ENCODE results near the gene ITGB7. TPM values are rescaled to one million over a fixed set of nuclear protein-coding genes. Genes with fewer than 3 reads are reported as not detected.
A peak's percentile ranks its signal among the peaks of the same experiment; 100 is the strongest.
"Not testable (repeated sequence)": the region's sequence is repeated elsewhere in the genome, so short reads cannot be mapped to it uniquely, and the experiment has no call there.

The ITGB7 gene
- total RNA-seq, 3 donors from 2014 or later (not counting 1 experiment from before 2014, with no cell fraction given), result 329 to 441 (median 439) TPM

- Mint-ChIP-seq H3K9me3 (no peaks in the 10 kb centered on the region), H3K27ac (no peak overlapping the region), H3K4me1 (peaks cover 70 to 80% of the 10 kb centered on the region in 2 donors), H3K4me3 (peak overlapping the region; percentile 29), H3K27me3 (ENCODE audit: low read depth in 2 of 2) (no peaks in the 10 kb centered on the region), H3K36me3 (peaks cover 6% of the 10 kb centered on the region)
- TF ChIP-seq CTCF (IDR thresholded peaks at IDR 0.05), result no peak
- intact Hi-C loops (cut with micrococcal nuclease), result loop anchor here (10.0 kb wide), 1 partner anchor 300 kb away; the partner anchor contains the start of genes NPFF and TARBP2
- Histone ChIP-seq H3K27ac (ENCODE audit: low read length) (no peak overlapping the region), H3K4me1 (ENCODE audit: control insufficient read depth, insufficient read depth, low read length) (peaks cover 74% of the 10 kb centered on the region), H3K4me3 (ENCODE audit: low read length) (no peak overlapping the region), H3K9me3 (ENCODE audit: control insufficient read depth, insufficient read depth, low read length) (no peaks in the 10 kb centered on the region), H3K36me3 (ENCODE audit: control insufficient read depth, insufficient read depth, low read length) (peaks cover 10% of the 10 kb centered on the region), H3K27me3 (ENCODE audit: control insufficient read depth, insufficient read depth, low read length) (no peaks in the 10 kb centered on the region)
- ATAC-seq (no peak), DNase-seq (no peak)
- WGBS (ENCODE audit: insufficient coverage), result 100% methylated on average over 1 of the region's 1 CpG
These were observed 2.7 kb downstream of the ITGB7 start for GRCh38 chr12:53204351-53204750.

DNA sequence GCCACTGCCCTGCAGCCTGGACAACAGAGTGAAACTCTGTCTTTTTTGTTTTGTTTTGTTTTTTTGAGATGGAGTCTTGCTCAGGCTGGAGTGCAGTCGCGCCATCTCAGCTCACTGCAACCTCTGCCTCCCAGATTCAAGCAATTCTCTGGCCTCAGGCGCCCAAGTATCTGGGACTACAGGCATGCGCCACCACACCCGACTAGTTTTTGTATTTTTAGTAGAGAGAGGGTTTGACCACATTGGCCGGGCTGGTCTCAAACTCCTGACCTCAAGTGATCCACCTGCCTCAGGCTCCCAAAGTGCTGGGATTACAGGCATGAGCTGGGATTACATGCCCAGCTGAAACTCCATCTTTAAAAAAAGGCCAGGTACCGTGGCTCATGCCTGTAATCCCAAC lies 4.7 kb downstream of the ITGB7 start:
- intact Hi-C loops (cut with micrococcal nuclease), result loop anchor here (10.0 kb wide), 1 partner anchor 302 kb away; the partner anchor contains the start of genes NPFF and TARBP2
- DNase-seq; H3K9me3 Mint-ChIP-seq; H3K4me3 ChIP-seq (ENCODE audit: low read length); H3K4me3 Mint-ChIP-seq; H3K9me3 ChIP-seq (ENCODE audit: control insufficient read depth, insufficient read depth, low read length); H3K36me3 Mint-ChIP-seq; ATAC-seq; H3K27me3 Mint-ChIP-seq (ENCODE audit: low read depth in 2 of 2); H3K27ac ChIP-seq (ENCODE audit: low read length); H3K27ac Mint-ChIP-seq; H3K27me3 ChIP-seq (ENCODE audit: control insufficient read depth, insufficient read depth, low read length): not testable (repeated sequence)
- WGBS (ENCODE audit: insufficient coverage), result 63% methylated on average over 7 of the region's 7 CpGs
- peaks cover 71% of the 10 kb centered on the region for H3K4me1 ChIP-seq (ENCODE audit: control insufficient read depth, insufficient read depth, low read length)
- peaks cover 67 to 79% of the 10 kb centered on the region in 2 donors for H3K4me1 Mint-ChIP-seq
- H3K36me3 ChIP-seq (ENCODE audit: control insufficient read depth, insufficient read depth, low read length), result peaks cover 12% of the 10 kb centered on the region

GRCh38 chr12:53201639-53202038 lies 5.4 kb downstream of the ITGB7 start:
- no peak overlapping the region for H3K4me3 ChIP-seq (ENCODE audit: low read length)
- H3K27ac Mint-ChIP-seq, result no peak overlapping the region
- no peaks in the 10 kb centered on the region for H3K9me3 Mint-ChIP-seq

GRCh38 chr12:53201177-53201541 lies 5.9 kb downstream of the ITGB7 start:
- WGBS (ENCODE audit: insufficient coverage), result 46% methylated on average over 1 of the region's 1 CpG
- peaks cover 56 to 77% of the 10 kb centered on the region in 2 donors for H3K4me1 Mint-ChIP-seq
- no peaks in the 10 kb centered on the region for H3K9me3 Mint-ChIP-seq
- ATAC-seq (no peak), DNase-seq (no peak)
- no peak for TF ChIP-seq CTCF (IDR thresholded peaks at IDR 0.05)
- H3K27ac Mint-ChIP-seq, result peak overlapping the region; percentile 63 to 69
- H3K36me3 Mint-ChIP-seq, result peaks cover 6% of the 10 kb centered on the region
- H3K9me3 ChIP-seq (ENCODE audit: control insufficient read depth, insufficient read depth, low read length), result no peaks in the 10 kb centered on the region
- H3K4me1 ChIP-seq (ENCODE audit: control insufficient read depth, insufficient read depth, low read length), result peaks cover 65% of the 10 kb centered on the region
- peaks cover 24% of the 10 kb centered on the region for H3K36me3 ChIP-seq (ENCODE audit: control insufficient read depth, insufficient read depth, low read length)
- H3K27me3 ChIP-seq (ENCODE audit: control insufficient read depth, insufficient read depth, low read length), result no peaks in the 10 kb centered on the region
- intact Hi-C loops (cut with micrococcal nuclease), result loop anchor here (2.0 to 10.0 kb wide), 2 partner anchors 20 to 304 kb away; partner anchors contain the start of genes CSAD, NPFF, TARBP2 and ZNF740
- peak overlapping the region; percentile 82 for H3K4me3 Mint-ChIP-seq
- H3K27me3 Mint-ChIP-seq (ENCODE audit: low read depth in 2 of 2), result no peaks in the 10 kb centered on the region
- peak overlapping the region; percentile 0 for H3K27ac ChIP-seq (ENCODE audit: low read length)
- H3K4me3 ChIP-seq (ENCODE audit: low read length), result no peak overlapping the region

More at GRCh38 chr12:53201639-53202038, 5.4 kb downstream of the ITGB7 start:
- peaks cover 19% of the 10 kb centered on the region for H3K36me3 ChIP-seq (ENCODE audit: control insufficient read depth, insufficient read depth, low read length)
- TF ChIP-seq CTCF (IDR thresholded peaks at IDR 0.05), result no peak
- no peak overlapping the region for H3K4me3 Mint-ChIP-seq
- ATAC-seq (no peak), DNase-seq (no peak)
- no peaks in the 10 kb centered on the region for H3K27me3 Mint-ChIP-seq (ENCODE audit: low read depth in 2 of 2)
- peaks cover 70% of the 10 kb centered on the region for H3K4me1 ChIP-seq (ENCODE audit: control insufficient read depth, insufficient read depth, low read length)
- intact Hi-C loops (cut with micrococcal nuclease), result loop anchor here (2.0 to 10.0 kb wide), 2 partner anchors 21 to 303 kb away; partner anchors contain the start of genes CSAD, NPFF, TARBP2 and ZNF740
- peaks cover 6% of the 10 kb centered on the region for H3K36me3 Mint-ChIP-seq
- no peaks in the 10 kb centered on the region for H3K27me3 ChIP-seq (ENCODE audit: control insufficient read depth, insufficient read depth, low read length)
- peaks cover 60 to 78% of the 10 kb centered on the region in 2 donors for H3K4me1 Mint-ChIP-seq
- no peak overlapping the region for H3K27ac ChIP-seq (ENCODE audit: low read length)
- 87% methylated on average over 4 of the region's 4 CpGs for WGBS (ENCODE audit: insufficient coverage)
- H3K9me3 ChIP-seq (ENCODE audit: control insufficient read depth, insufficient read depth, low read length), result no peaks in the 10 kb centered on the region
